ENCODE measurements around the gene OSBPL5.

DNA sequence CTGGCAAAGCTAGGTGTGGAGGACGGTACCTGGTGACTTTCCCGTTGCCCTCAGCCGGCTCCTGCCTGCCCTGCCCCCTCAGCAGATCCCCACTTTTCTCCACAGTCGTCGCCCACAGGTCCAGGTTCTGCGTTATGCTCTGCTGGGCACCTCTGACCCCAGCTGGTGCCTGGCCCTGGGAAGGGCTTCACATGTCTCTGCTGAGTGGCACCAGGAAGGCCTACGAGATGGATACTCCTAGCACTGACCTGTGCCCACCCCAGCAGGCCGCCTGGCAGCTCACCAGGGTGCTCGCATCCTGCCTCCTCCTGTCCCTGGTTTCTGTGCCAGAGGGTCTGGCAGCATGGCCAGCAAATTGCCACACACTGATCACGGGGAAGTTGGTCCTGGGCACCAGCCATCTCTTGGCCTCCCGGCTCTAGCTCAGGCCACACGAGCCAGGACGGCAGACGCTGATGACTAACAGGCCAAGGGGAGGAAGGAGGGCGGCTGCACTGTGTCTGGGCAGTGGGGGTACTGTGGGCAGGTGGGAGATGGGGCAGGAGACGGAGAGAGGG, 121.7 kb downstream of the OSBPL5 start:
- TF ChIP-seq, protein P1, sequence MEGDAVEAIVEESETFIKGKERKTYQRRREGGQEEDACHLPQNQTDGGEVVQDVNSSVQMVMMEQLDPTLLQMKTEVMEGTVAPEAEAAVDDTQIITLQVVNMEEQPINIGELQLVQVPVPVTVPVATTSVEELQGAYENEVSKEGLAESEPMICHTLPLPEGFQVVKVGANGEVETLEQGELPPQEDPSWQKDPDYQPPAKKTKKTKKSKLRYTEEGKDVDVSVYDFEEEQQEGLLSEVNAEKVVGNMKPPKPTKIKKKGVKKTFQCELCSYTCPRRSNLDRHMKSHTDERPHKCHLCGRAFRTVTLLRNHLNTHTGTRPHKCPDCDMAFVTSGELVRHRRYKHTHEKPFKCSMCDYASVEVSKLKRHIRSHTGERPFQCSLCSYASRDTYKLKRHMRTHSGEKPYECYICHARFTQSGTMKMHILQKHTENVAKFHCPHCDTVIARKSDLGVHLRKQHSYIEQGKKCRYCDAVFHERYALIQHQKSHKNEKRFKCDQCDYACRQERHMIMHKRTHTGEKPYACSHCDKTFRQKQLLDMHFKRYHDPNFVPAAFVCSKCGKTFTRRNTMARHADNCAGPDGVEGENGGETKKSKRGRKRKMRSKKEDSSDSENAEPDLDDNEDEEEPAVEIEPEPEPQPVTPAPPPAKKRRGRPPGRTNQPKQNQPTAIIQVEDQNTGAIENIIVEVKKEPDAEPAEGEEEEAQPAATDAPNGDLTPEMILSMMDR (conservative IDR thresholded peaks at IDR 0.05), result no peak
- TF ChIP-seq EZH2 (IDR thresholded peaks at IDR 0.05; ENCODE audit: low read depth), result no peak
